NOMO-1 (cell line): ENCODE results near the gene PELI2.

ENCODE experiments used
- DNase-seq, 2 experiments: peaks; one replicate each; lab custom pipeline; 2025; ENCODE audit not compliant: unreplicated experiment in 2 of 2; lab: John Stamatoyannopoulos, UW

Gene PELI2

DNA sequence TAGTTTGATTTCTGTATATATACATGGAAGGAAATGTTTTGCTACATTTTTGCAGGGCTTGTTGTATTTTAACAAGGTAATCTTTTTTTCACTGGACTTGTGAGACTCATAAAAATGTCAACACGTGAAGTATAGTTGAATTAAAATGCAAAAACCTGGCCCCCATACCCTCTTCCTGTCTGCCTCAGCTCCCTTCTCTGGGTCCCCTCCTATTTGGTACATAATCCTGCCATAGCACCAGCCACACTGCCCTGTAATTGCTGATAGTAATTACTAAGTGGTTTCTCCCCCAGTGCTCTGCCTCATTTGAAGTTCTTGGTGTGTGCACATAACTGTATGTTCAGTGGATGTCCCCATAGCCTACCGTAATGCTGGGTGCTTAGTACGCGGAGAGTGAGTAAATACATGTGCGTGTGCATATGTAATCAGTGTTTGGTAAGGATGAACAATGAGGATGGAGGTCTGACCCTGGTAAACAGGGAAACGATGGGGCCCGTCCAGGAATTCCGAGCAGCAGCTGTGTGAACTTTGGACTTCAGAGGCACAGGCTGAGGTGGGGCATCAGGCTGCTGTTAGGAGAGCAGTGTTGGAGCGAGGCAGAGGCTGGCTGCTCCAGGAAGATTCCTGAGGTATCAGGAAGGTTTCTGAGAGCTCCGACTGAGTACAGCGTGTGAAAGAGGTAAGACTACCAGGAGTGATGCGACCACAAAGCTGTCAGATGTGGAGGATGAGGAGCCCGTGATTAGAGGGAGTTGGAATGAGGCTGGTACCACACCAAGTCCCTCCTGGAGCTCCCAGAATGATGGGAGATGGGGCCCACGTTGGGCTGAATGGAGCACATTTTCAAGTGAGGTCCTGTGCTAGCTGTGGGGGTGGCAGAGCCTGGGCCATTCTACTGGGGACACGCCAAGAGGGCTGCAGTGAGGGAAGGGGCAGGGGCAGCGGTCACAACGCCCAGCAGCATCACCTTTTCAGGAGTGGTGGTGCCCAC, 106.8 kb downstream of the PELI2 start:
- DNase-seq, result no peak

DNA sequence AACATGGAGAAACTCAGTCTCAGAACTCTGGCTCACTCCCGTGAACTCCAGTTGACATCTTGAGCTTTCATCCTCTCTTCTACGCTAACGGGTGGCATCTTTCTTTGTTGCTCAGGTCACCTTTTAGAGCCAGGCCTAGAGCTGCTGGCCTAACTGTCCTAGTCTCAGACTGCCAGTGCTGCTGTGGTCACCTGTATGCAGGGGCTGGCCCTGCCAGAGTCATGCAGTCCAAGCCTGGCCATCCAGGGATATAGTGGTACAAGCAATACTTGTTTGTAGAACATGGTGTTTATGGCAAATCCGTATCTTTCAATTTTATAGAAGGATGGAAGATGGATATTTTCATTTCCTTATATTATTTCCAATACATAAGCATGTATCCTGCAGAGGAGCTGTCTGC, 117.2 kb downstream of the PELI2 start:
- DNase-seq, result no peak

GRCh38 chr14:56237398-56237797, 119.2 kb downstream of the PELI2 start:
- DNase-seq, result peak; percentile 56 to 73

- DNase-seq, result no peak
Observed at GRCh38 chr14:56241461-56241860, 123.2 kb downstream of the PELI2 start.

DNA sequence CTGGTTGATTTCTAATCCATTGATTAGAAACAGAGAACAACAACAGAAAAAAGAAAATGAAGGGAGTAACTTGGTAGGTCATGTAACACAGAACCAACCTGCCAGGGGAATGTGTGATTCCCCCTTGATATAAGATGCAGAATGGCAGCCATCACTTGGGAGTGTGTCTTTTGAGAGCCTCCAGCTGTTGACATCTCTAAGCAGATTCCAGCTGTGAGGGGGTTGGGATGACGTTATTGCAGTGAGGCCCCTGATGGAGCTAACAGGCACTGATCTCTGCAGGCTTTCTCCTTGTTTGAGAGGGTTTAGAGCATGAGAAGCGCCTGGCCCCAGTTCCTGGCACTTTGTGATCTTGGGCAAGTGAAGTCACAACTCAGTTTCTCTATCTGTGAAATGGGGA, 124.9 kb downstream of the PELI2 start:
- DNase-seq, result no peak

- peak; percentile 69 to 95 for DNase-seq
Observed at GRCh38 chr14:56244138-56244789, 126.1 kb downstream of the PELI2 start.

- peak in 1 of 2 experiments; percentile 2 for DNase-seq
Observed at GRCh38 chr14:56247495-56248200, 129.4 kb downstream of the PELI2 start.

DNA sequence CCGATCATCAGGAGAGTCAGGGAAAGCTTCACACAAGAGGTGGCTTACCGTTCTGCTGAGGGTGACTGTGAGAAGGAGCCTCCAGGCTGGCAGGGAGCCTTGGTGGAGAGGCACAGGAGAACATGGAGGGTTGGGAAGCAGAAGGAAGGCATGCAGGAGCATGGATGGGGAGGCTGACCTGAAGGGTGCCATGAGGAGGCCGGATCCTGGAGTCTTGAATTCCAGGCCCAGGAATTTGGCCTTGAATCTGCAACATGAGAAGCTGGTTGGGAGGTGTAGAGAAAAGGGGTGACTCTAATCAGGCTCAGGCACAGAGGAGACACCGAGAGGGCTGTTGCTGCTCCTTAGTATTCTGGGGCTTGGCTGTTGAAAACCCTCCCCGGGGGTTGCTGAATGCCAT, 130.2 kb downstream of the PELI2 start:
- DNase-seq, result no peak

GRCh38 chr14:56261046-56261445, 142.8 kb downstream of the PELI2 start:
- no peak for DNase-seq

GRCh38 chr14:56262530-56262929, 144.3 kb downstream of the PELI2 start:
- DNase-seq, result no peak

- no peak for DNase-seq
Observed at GRCh38 chr14:56268039-56268438, 149.8 kb downstream of the PELI2 start.

GRCh38 chr14:56268673-56269072, 150.5 kb downstream of the PELI2 start:
- DNase-seq, result no peak

DNA sequence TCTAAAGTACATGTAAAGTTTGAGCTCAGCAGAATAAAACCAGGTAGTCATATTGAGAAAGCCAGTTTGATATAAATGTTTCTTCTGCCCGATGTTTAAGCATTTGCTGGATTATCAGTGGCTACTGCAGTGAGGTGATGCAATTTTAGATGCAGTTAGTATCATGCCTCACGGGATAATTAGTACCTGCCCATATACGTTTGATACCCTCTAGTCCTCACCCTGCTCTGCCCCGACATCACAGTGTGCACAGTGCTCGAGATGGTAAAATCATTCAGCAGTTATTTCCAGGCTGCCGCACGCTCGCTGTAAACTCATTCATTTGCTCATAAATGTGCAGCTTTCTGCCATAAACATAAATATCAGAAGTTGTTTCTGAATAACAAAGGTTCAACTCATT, 152.7 kb downstream of the PELI2 start:
- DNase-seq, result no peak

- no peak for DNase-seq
Observed at GRCh38 chr14:56271970-56272369, 153.8 kb downstream of the PELI2 start.

GRCh38 chr14:56273155-56273554, 154.9 kb downstream of the PELI2 start:
- DNase-seq, result no peak

- no peak for DNase-seq
Observed at GRCh38 chr14:56273951-56274350, 155.7 kb downstream of the PELI2 start.

GRCh38 chr14:56274556-56274955, 156.3 kb downstream of the PELI2 start:
- DNase-seq, result no peak

- DNase-seq, result peak; percentile 8 to 15
Observed at GRCh38 chr14:56276108-56276507, 157.9 kb downstream of the PELI2 start.

GRCh38 chr14:56278383-56278782, 160.2 kb downstream of the PELI2 start:
- no peak for DNase-seq

DNA sequence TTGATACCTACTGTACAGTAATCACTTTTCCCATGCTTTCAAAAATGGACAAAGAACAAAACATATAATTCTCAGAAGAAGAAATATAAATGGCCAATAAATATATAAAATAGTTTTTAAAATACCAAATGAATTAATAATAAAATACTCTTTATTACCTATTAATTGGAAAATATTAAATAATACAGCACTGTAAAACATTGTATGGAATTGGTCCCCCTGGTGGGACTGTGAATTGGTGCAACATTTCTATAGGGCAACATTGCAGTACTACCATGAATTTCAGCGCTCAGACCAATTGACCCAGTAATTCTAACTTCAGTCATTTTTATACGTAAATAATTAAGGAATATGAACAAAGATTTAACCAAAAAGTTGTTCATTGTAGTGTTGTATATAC, 162.6 kb downstream of the PELI2 start:
- no peak for DNase-seq

- no peak for DNase-seq
Observed at GRCh38 chr14:56282179-56282578, 164.0 kb downstream of the PELI2 start.
